KMS-11 (cell line): ENCODE measurements around the gene FSIP1.

Experiments
- H2AFZ ChIP-seq: fragments of 200-600 bp; sonication (generic); 2 replicates; pipeline ENCODE4 v1.6.1; 2016; ENCODE audit warnings: antibody characterized with exemption, mixed run types, low read depth
- H3K27ac ChIP-seq: fragments of 200-600 bp; sonication (generic); 2 replicates; pipeline ENCODE4 v1.6.1; 2016; ENCODE audit warnings: mild to moderate bottlenecking, mixed run types
- H3K27me3 ChIP-seq: fragments of 200-600 bp; sonication (generic); 2 replicates; pipeline ENCODE4 v1.6.1; 2017; ENCODE audit warnings: mild to moderate bottlenecking, low read depth, mixed run types, moderate library complexity; ENCODE audit not compliant: insufficient read depth
- H3K36me3 ChIP-seq: fragments of 200-600 bp; sonication (generic); 2 replicates; pipeline ENCODE4 v1.6.1; 2017; ENCODE audit warnings: mild to moderate bottlenecking, mixed run types; ENCODE audit not compliant: insufficient read depth
- H3K4me1 ChIP-seq: fragments of 200-600 bp; sonication (generic); 2 replicates; pipeline ENCODE4 v1.6.1; 2016; ENCODE audit warnings: mild to moderate bottlenecking, low read depth, mixed run types; ENCODE audit not compliant: poor library complexity, severe bottlenecking
- H3K4me2 ChIP-seq: fragments of 200-600 bp; sonication (generic); 2 replicates; pipeline ENCODE4 v1.7.0; 2016; ENCODE audit warnings: mild to moderate bottlenecking, mixed run types
- H3K4me3 ChIP-seq: fragments of 200-600 bp; sonication (generic); IDR thresholded peaks from 2 replicates; pipeline ENCODE4 v1.6.1; 2017; ENCODE audit warnings: low read depth, low read length, mixed read lengths; ENCODE audit not compliant: insufficient read depth
- H3K79me2 ChIP-seq: fragments of 200-600 bp; sonication (generic); 2 replicates; pipeline ENCODE4 v1.6.1; 2016; ENCODE audit warnings: low read depth, mixed run types; ENCODE audit not compliant: insufficient read depth
- H3K9ac ChIP-seq: fragments of 200-600 bp; sonication (generic); 2 replicates; pipeline ENCODE4 v1.6.1; 2016; ENCODE audit warnings: mild to moderate bottlenecking, mixed run types
- H4K20me1 ChIP-seq: fragments of 200-600 bp; sonication (generic); 2 replicates; pipeline ENCODE4 v1.6.1; 2016; ENCODE audit warnings: mild to moderate bottlenecking, mixed run types; ENCODE audit not compliant: insufficient read depth
- CTCF ChIP-seq: fragments of 200-600 bp; sonication (generic); conservative IDR thresholded peaks from 2 replicates; pipeline ENCODE4 v1.6.1; 2017; ENCODE audit warnings: low read depth, mild to moderate bottlenecking, antibody characterized with exemption, low read length, moderate library complexity, mixed read lengths

Gene FSIP1

GRCh38 chr15:39605146-39605545, 177.5 kb downstream of the FSIP1 start:
- no peak for TF ChIP-seq CTCF
- H3K4me2 ChIP-seq, result no peak overlapping the region

GRCh38 chr15:39602143-39602542, 180.5 kb downstream of the FSIP1 start:
- Histone ChIP-seq H4K20me1 (no peaks in the 10 kb centered on the region), H3K4me2 (no peak overlapping the region), H3K27me3 (no peaks in the 10 kb centered on the region), H3K27ac (no peak overlapping the region), H3K4me3 (no peak overlapping the region), H3K36me3 (no peaks in the 10 kb centered on the region), H3K4me1 (no peaks in the 10 kb centered on the region), H3K79me2 (no peaks in the 10 kb centered on the region), H2AFZ (no peak overlapping the region), H3K9ac (no peak overlapping the region)
- no peak for TF ChIP-seq CTCF

More at GRCh38 chr15:39605146-39605545, 177.5 kb downstream of the FSIP1 start:
- H3K27me3 ChIP-seq, result no peaks in the 10 kb centered on the region
- no peak overlapping the region for H3K4me3 ChIP-seq
- H2AFZ ChIP-seq, result no peak overlapping the region
- no peaks in the 10 kb centered on the region for H3K79me2 ChIP-seq
- H3K27ac ChIP-seq, result no peak overlapping the region
- H3K9ac ChIP-seq, result no peak overlapping the region
- H4K20me1 ChIP-seq, result no peaks in the 10 kb centered on the region
- H3K36me3 ChIP-seq, result no peaks in the 10 kb centered on the region
- peaks cover 8% of the 10 kb centered on the region for H3K4me1 ChIP-seq

GRCh38 chr15:39599871-39600270, 182.8 kb downstream of the FSIP1 start:
- Histone ChIP-seq H3K4me3 (no peak overlapping the region), H3K36me3 (no peaks in the 10 kb centered on the region), H3K79me2 (no peaks in the 10 kb centered on the region), H3K27ac (no peak overlapping the region), H4K20me1 (no peaks in the 10 kb centered on the region), H2AFZ (no peak overlapping the region), H3K9ac (no peak overlapping the region), H3K4me1 (no peaks in the 10 kb centered on the region), H3K4me2 (no peak overlapping the region), H3K27me3 (no peaks in the 10 kb centered on the region)
- no peak for TF ChIP-seq CTCF

- H4K20me1 ChIP-seq, result no peaks in the 10 kb centered on the region
- no peak for TF ChIP-seq CTCF
- H3K4me3 ChIP-seq, result no peak overlapping the region
- no peaks in the 10 kb centered on the region for H3K4me1 ChIP-seq
- no peak overlapping the region for H3K27ac ChIP-seq
- H3K4me2 ChIP-seq, result no peak overlapping the region
- H3K27me3 ChIP-seq, result no peaks in the 10 kb centered on the region
- no peak overlapping the region for H3K9ac ChIP-seq
- no peaks in the 10 kb centered on the region for H3K79me2 ChIP-seq
- no peak overlapping the region for H2AFZ ChIP-seq
- H3K36me3 ChIP-seq, result no peaks in the 10 kb centered on the region
Observed at GRCh38 chr15:39598958-39599845, 183.4 kb downstream of the FSIP1 start.
